ENCODE measurements around the gene NECAB2. TPM values are rescaled to one million over a fixed set of nuclear protein-coding genes. Genes with fewer than 3 reads are reported as not detected.

NECAB2 gene
- polyA plus RNA-seq, 1 donor (not counting 4 experiments of a cell fraction or from before 2014, with no cell fraction given): not detected

- Histone ChIP-seq H2AFZ (ENCODE audit: control insufficient read depth, low read length) (no peak overlapping the region), H4K20me1 (ENCODE audit: control insufficient read depth, extremely low read depth, insufficient read depth, low read length) (no peaks in the 10 kb centered on the region), H3K36me3 (ENCODE audit: control insufficient read depth in 2 of 2, extremely low read depth in 1 of 2, insufficient read depth in 2 of 2, low read length in 2 of 2) (no peaks in the 10 kb centered on the region), H3K27ac (ENCODE audit: control insufficient read depth, insufficient read depth, low read length) (no peak overlapping the region), H3K9ac (ENCODE audit: control insufficient read depth, extremely low read depth, insufficient read depth, low read length) (no peak overlapping the region), H3K27me3 (ENCODE audit: control insufficient read depth, extremely low read depth, insufficient read depth, low read length) (peaks cover 41% of the 10 kb centered on the region), H3K9me3 (ENCODE audit: control insufficient read depth, low read depth, low read length) (no peaks in the 10 kb centered on the region), H3K9me1 (ENCODE audit: control insufficient read depth, extremely low read depth, insufficient read depth, low read length) (no peaks in the 10 kb centered on the region), H3K4me1 (ENCODE audit: control insufficient read depth, extremely low read depth, insufficient read depth, low read length) (no peaks in the 10 kb centered on the region), H3K4me3 (ENCODE audit: control insufficient read depth in 2 of 3, extremely low read depth in 1 of 3, insufficient read depth in 2 of 3, low read depth in 1 of 3, low read length in 3 of 3) (no peak overlapping the region), H3K79me2 (ENCODE audit: control insufficient read depth, insufficient read depth, low read length) (no peaks in the 10 kb centered on the region), H3K4me2 (ENCODE audit: control insufficient read depth, extremely low read depth, insufficient read depth, low read depth, low read length) (no peak overlapping the region)
- DNase-seq (ENCODE audit: low read depth, low spot score): no peak
- TF ChIP-seq CTCF (optimal IDR thresholded peaks at IDR 0.05 in 1 of 3, IDR thresholded peaks at IDR 0.05 in 1 of 3, conservative IDR thresholded peaks at IDR 0.05 in 1 of 3; ENCODE audit: extremely low read depth in 1 of 3, insufficient read depth in 2 of 3, low read length in 3 of 3): no peak
- TF ChIP-seq EZH2 (IDR thresholded peaks at IDR 0.05; ENCODE audit: low read length): no peak
- FAIRE-seq: no peak
- dilution Hi-C loops (cut with MboI; ENCODE audit: extremely low pct_ligation_motif_present, low sequenced_read_pairs): no loop called here
Measured at GRCh38 chr16:84045001-84045817, 77.2 kb downstream of the NECAB2 start.

- Histone ChIP-seq H3K27ac (ENCODE audit: control insufficient read depth, insufficient read depth, low read length) (no peak overlapping the region), H2AFZ (ENCODE audit: control insufficient read depth, low read length) (no peak overlapping the region), H4K20me1 (ENCODE audit: control insufficient read depth, extremely low read depth, insufficient read depth, low read length) (no peaks in the 10 kb centered on the region), H3K27me3 (ENCODE audit: control insufficient read depth, extremely low read depth, insufficient read depth, low read length) (peaks cover 34% of the 10 kb centered on the region), H3K36me3 (ENCODE audit: control insufficient read depth in 2 of 2, extremely low read depth in 1 of 2, insufficient read depth in 2 of 2, low read length in 2 of 2) (peaks cover 0 to 1% of the 10 kb centered on the region in 2 experiments), H3K9me3 (ENCODE audit: control insufficient read depth, low read depth, low read length) (no peaks in the 10 kb centered on the region), H3K4me1 (ENCODE audit: control insufficient read depth, extremely low read depth, insufficient read depth, low read length) (no peaks in the 10 kb centered on the region), H3K4me2 (ENCODE audit: control insufficient read depth, extremely low read depth, insufficient read depth, low read depth, low read length) (no peak overlapping the region), H3K79me2 (ENCODE audit: control insufficient read depth, insufficient read depth, low read length) (no peaks in the 10 kb centered on the region), H3K9me1 (ENCODE audit: control insufficient read depth, extremely low read depth, insufficient read depth, low read length) (no peaks in the 10 kb centered on the region), H3K9ac (ENCODE audit: control insufficient read depth, extremely low read depth, insufficient read depth, low read length) (no peak overlapping the region), H3K4me3 (ENCODE audit: control insufficient read depth in 2 of 3, extremely low read depth in 1 of 3, insufficient read depth in 2 of 3, low read depth in 1 of 3, low read length in 3 of 3) (no peak overlapping the region)
- FAIRE-seq (no peak), DNase-seq (ENCODE audit: low read depth, low spot score) (no peak)
- TF ChIP-seq CTCF (optimal IDR thresholded peaks at IDR 0.05 in 1 of 3, IDR thresholded peaks at IDR 0.05 in 1 of 3, conservative IDR thresholded peaks at IDR 0.05 in 1 of 3; ENCODE audit: extremely low read depth in 1 of 3, insufficient read depth in 2 of 3, low read length in 3 of 3) (no peak), EZH2 (IDR thresholded peaks at IDR 0.05; ENCODE audit: low read length) (no peak)
- dilution Hi-C loops (cut with MboI; ENCODE audit: extremely low pct_ligation_motif_present, low sequenced_read_pairs): no loop called here
Measured at GRCh38 chr16:84045818-84046470, 77.9 kb downstream of the NECAB2 start.

Data from keratinocyte (primary cell).